Esophagus squamous epithelium (tissue), 5 donors: ENCODE measurements around the gene HLCS. TPM values are rescaled to one million over a fixed set of nuclear protein-coding genes. Genes with fewer than 3 reads are reported as not detected.
A peak's percentile ranks its signal among the peaks of the same experiment; 100 is the strongest.

ENCODE experiments used
- DNase-seq: peaks from one replicate; lab custom pipeline; 2025; lab: John Stamatoyannopoulos, UW
- H3K27ac ChIP-seq, 4 donors: fragments of 200-600 bp; sonication (generic); one replicate each; pipeline ENCODE4 v1.5.1; 2016 to 2019; ENCODE audit warnings: mild to moderate bottlenecking in 1 of 4
- H3K27me3 ChIP-seq, 4 donors: fragments of 200-600 bp; sonication (generic); 1 replicate in 3 of 4; 2 replicates in 1 of 4; pipeline versions ENCODE4 v1.5.1 to v1.6.0; 2017 to 2021; ENCODE audit warnings: antibody characterized with exemption in 1 of 4
- H3K36me3 ChIP-seq, 3 donors: fragments of 200-600 bp; sonication (generic); one replicate each; pipeline ENCODE4 v1.5.1; 2016 to 2019
- H3K4me1 ChIP-seq, 3 donors: fragments of 200-600 bp; sonication (generic); one replicate each; pipeline ENCODE4 v1.5.1; 2017 to 2019
- H3K4me3 ChIP-seq, 4 donors: fragments of 200-600 bp; sonication (generic); 1 replicate in 3 of 4; 2 replicates in 1 of 4; pipeline ENCODE4 v1.5.1; 2016 to 2019; ENCODE audit warnings: mild to moderate bottlenecking in 2 of 4, moderate library complexity in 1 of 4
- H3K9me3 ChIP-seq, 3 donors: fragments of 200-600 bp; sonication (generic); one replicate each; pipeline ENCODE4 v1.5.1; 2016 to 2019
- POLR2A ChIP-seq, 4 donors: fragments of 450-650 bp; IDR thresholded peaks; one replicate each; pipeline ENCODE4 v1.6.1; 2017; ENCODE audit warnings: antibody characterized with exemption in 4 of 4, mild to moderate bottlenecking in 4 of 4, moderate library complexity in 3 of 4
- WGBS, 2 donors: methylation state at CpG; one replicate each; pipeline ENCODE4 v1.1.5; 2018; 5-methylcytosine and 5-hydroxymethylcytosine counted together
- intact Hi-C: fragments of 100-400 bp; cut with DNase I; formaldehyde crosslinking; loops from one replicate; pipeline ENCODE4 v1.15.0; 2022
- total RNA-seq, 4 donors: library from RNA; depleted of rRNA; stranded (reverse); fragments of >200 nt; gene quantifications; one replicate each; pipeline ENCODE4 v1.1.0, GENCODE V29; 2016
- TF ChIP-seq, protein P1 (sequence below), 6 experiments: fragments of 450-650 bp in 4 of 6; fragments of 200-600 bp in 2 of 6; sonication (generic) in 2 of 6; IDR thresholded peaks; one replicate each; pipeline ENCODE4 v1.5.1; 2016 to 2019; ENCODE audit warnings: antibody characterized with exemption in 6 of 6, mild to moderate bottlenecking in 4 of 6, moderate library complexity in 4 of 6
- donor health status: DM: yes; HTN: yes; CAD: no.

The HLCS gene
- total RNA-seq, 4 donors from 2014 or later, result 6.3 to 19.5 (median 13.5) TPM

DNA sequence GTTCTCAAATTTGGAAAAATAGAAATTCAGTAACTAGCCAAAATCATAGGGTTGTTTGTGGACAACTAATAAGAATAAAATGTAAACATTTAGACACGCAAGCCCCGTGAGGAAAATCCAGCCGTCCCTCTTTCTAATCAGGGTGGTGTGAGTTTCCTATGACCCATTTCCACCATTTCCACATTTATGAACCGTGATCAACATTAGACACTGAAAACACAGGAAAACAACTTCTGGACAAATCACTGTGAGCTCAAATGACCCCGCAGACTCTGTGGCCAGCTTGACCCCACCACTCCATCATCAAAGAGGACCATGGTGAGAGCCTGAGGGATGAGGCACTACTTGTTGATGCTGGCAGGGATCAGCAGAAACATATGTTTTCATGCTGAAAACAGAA is 166.6 kb downstream of the HLCS start:
- no peak for DNase-seq
- H3K27me3 ChIP-seq, result no peaks in the 10 kb centered on the region
- H3K4me1 ChIP-seq, result peaks cover 0 to 7% (median 0%) of the 10 kb centered on the region in 3 donors
- intact Hi-C loops, result no loop called here
- peak overlapping the region in 1 of 4 donors; percentile 42 for H3K27ac ChIP-seq
- no peak overlapping the region for H3K4me3 ChIP-seq
- no peak for TF ChIP-seq POLR2A (IDR thresholded peaks at IDR 0.05)
- TF ChIP-seq, protein P1, sequence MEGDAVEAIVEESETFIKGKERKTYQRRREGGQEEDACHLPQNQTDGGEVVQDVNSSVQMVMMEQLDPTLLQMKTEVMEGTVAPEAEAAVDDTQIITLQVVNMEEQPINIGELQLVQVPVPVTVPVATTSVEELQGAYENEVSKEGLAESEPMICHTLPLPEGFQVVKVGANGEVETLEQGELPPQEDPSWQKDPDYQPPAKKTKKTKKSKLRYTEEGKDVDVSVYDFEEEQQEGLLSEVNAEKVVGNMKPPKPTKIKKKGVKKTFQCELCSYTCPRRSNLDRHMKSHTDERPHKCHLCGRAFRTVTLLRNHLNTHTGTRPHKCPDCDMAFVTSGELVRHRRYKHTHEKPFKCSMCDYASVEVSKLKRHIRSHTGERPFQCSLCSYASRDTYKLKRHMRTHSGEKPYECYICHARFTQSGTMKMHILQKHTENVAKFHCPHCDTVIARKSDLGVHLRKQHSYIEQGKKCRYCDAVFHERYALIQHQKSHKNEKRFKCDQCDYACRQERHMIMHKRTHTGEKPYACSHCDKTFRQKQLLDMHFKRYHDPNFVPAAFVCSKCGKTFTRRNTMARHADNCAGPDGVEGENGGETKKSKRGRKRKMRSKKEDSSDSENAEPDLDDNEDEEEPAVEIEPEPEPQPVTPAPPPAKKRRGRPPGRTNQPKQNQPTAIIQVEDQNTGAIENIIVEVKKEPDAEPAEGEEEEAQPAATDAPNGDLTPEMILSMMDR (IDR thresholded peaks at IDR 0.05), result no peak
- 66 to 85% methylated on average over 4 to 5 of the region's 5 CpGs for WGBS, 2 donors
- no peaks in the 10 kb centered on the region for H3K36me3 ChIP-seq
- peaks cover 0 to 13% (median 0%) of the 10 kb centered on the region in 3 donors for H3K9me3 ChIP-seq

- Histone ChIP-seq H3K36me3 (no peaks in the 10 kb centered on the region), H3K4me1 (peaks cover 0 to 7% (median 0%) of the 10 kb centered on the region in 3 donors), H3K27me3 (no peaks in the 10 kb centered on the region), H3K9me3 (peaks cover 0 to 13% (median 0%) of the 10 kb centered on the region in 3 donors), H3K27ac (no peak overlapping the region), H3K4me3 (no peak overlapping the region)
- TF ChIP-seq, protein P1 (IDR thresholded peaks at IDR 0.05), result no peak
- no peak for TF ChIP-seq POLR2A (IDR thresholded peaks at IDR 0.05)
- DNase-seq, result no peak
- intact Hi-C loops, result no loop called here
Observed at GRCh38 chr21:36798491-36798890, 168.0 kb downstream of the HLCS start.

DNA sequence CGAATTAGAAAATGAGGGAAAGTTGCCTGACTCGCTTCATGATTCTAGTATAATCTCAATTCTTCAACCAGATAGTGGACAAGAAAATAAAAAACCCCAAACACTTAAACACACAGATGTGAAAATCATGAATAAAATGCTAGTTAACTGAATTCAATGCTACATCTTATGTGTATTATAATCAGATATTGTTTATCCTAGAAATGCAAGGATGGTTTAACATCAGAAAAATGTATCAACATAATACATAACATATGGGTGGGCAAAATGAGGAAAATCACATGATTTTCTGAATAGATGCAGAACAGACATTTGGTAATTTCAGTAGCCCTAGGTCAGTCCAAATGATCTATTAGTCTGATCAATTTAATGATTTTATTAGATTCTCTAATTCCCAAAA is 170.4 kb downstream of the HLCS start:
- H3K9me3 ChIP-seq, result peaks cover 0 to 13% (median 0%) of the 10 kb centered on the region in 3 donors
- peaks cover 3 to 16% (median 8%) of the 10 kb centered on the region in 3 donors for H3K4me1 ChIP-seq
- DNase-seq, result no peak
- H3K27ac ChIP-seq, result no peak overlapping the region
- no peak overlapping the region for H3K4me3 ChIP-seq
- H3K27me3 ChIP-seq, result no peaks in the 10 kb centered on the region
- WGBS, 2 donors, result 84 to 90% methylated on average over 2 of the region's 2 CpGs
- no peak for TF ChIP-seq POLR2A (IDR thresholded peaks at IDR 0.05)
- TF ChIP-seq, protein P1 (IDR thresholded peaks at IDR 0.05), result no peak
- intact Hi-C loops, result no loop called here
- no peaks in the 10 kb centered on the region for H3K36me3 ChIP-seq

DNA sequence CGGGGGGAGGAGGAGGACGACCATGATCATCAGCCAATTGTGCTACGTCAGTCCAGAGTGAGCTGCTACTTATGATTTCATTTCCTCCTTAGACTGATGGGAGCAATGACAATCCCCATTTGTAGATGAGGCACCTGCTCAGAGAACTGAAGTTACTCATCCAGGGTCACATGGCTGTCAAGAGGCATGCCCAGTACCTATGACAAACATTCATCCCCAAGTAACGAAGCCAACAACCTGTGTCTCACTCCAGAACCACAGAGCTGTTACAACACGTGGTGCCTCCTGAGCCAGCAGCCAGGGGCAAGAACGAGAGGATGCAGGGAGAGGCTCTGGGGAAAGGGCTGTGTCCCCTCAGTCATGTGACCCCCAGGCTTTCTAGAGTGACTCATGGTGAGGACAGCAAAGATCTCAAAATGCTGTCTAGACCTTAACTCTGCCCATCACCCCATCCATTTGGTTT is 173.9 kb downstream of the HLCS start:
- H3K36me3 ChIP-seq, result no peaks in the 10 kb centered on the region
- intact Hi-C loops, result no loop called here
- DNase-seq, result no peak
- no peaks in the 10 kb centered on the region for H3K27me3 ChIP-seq
- TF ChIP-seq, protein P1 (IDR thresholded peaks at IDR 0.05), result no peak
- TF ChIP-seq POLR2A (IDR thresholded peaks at IDR 0.05), result no peak
- H3K27ac ChIP-seq, result peak overlapping the region in 3 of 4 donors; percentile 32 to 76 (median 56)
- WGBS, 2 donors, result 29 to 56% methylated on average over 5 to 6 of the region's 6 CpGs
- no peak overlapping the region for H3K4me3 ChIP-seq
- peaks cover 0 to 13% (median 0%) of the 10 kb centered on the region in 3 donors for H3K9me3 ChIP-seq
- H3K4me1 ChIP-seq, result peaks cover 3 to 40% (median 8%) of the 10 kb centered on the region in 3 donors

GRCh38 chr21:36791695-36792470 is 174.6 kb downstream of the HLCS start:
- Histone ChIP-seq H3K27ac (peak overlapping the region in 3 of 4 donors; percentile 32 to 76 (median 66)), H3K4me3 (no peak overlapping the region), H3K36me3 (no peaks in the 10 kb centered on the region), H3K4me1 (peaks cover 3 to 45% (median 8%) of the 10 kb centered on the region in 3 donors), H3K27me3 (no peaks in the 10 kb centered on the region), H3K9me3 (peaks cover 0 to 13% (median 0%) of the 10 kb centered on the region in 3 donors)
- no peak for DNase-seq
- WGBS, 2 donors, result 76% methylated on average over 13 to 17 of the region's 21 CpGs
- intact Hi-C loops, result no loop called here
- TF ChIP-seq, protein P1 (IDR thresholded peaks at IDR 0.05), result no peak
- TF ChIP-seq POLR2A (IDR thresholded peaks at IDR 0.05), result no peak
